Measurements from ENCODE around the gene MYZAP.

- TF ChIP-seq ZFX (IDR thresholded peaks at IDR 0.05; ENCODE audit: borderline replicate concordance): no peak
- no peak for TF ChIP-seq CTCF (IDR thresholded peaks at IDR 0.05)
Observed at GRCh38 chr15:57550640-57551039, 41.1 kb upstream of the MYZAP start.

Measured in 22Rv1 (cell line).